GM18502 (cell line): ENCODE results near the gene RASGRF1.

Experiments
- ATAC-seq: cut with Tn5 transposase; IDR thresholded peaks from one replicate; pipeline ENCODE4 v1.9.1; 2021; ENCODE audit warnings: mild to moderate bottlenecking; ENCODE audit not compliant: unreplicated experiment, poor library complexity

The RASGRF1 gene

GRCh38 chr15:78923480-78924360 lies 166.9 kb downstream of the RASGRF1 start:
- no peak for ATAC-seq

GRCh38 chr15:78923015-78923414 lies 167.6 kb downstream of the RASGRF1 start:
- no peak for ATAC-seq

DNA sequence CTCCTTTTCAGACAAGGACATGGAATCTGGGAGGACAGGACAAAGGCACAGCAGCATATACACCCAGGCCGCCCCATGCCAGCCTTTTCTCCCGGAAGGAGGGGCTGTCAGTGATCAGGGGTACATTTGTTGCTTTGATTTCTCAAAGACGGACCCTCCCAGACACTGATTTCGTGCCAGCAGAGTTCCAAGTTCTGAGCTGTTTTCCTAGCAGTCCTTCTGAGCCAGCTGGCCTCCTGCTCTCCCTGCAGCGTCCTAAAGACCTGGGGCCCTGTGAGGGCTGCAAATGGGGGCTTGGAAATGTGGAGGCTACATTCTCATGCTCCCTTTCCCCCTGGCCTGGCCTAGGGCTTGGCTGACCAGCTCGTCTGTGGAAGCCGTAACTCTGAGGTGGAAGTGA lies 168.1 kb downstream of the RASGRF1 start:
- ATAC-seq = no peak

GRCh38 chr15:78921940-78922339 lies 168.6 kb downstream of the RASGRF1 start:
- ATAC-seq = no peak

DNA sequence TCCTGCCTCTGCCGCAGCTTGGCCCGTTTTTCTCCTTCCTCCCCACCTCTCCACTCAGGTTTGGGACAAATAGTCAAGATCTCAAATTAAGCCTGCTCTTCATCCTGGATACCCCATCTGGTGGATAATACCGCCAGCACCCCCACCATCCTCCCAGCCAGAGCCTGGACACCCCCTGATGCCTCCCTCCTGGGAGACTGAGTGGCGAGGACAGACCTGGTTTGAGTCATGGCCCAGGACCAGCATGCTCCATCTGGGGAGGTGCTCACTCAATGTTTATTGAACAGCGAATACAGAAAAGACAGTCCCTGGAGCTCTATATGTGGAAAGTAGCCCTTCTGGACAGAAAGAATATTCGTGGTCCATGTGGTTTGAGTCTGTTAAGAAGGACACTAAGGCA lies 169.1 kb downstream of the RASGRF1 start:
- ATAC-seq = no peak

DNA sequence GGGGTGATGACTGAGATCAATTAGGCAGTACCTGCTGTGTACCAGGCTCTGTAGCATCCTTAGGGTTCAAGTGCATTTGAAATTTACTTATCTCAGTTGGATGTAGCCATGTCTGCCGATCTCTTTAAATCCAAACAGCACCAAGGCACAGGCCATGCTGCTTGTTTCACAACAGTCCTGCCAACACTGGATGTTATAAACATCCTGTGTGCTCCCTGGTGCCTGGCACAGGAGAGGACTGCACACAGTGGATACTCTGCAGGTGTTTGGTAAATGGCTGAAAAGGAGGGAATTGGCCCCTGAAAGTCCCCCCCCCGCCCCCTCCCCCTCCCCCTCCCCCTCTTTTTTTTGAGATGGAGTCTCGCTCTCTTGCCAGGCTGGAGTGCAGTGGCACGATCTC lies 172.7 kb downstream of the RASGRF1 start:
- no peak for ATAC-seq

GRCh38 chr15:78916088-78916487 lies 174.5 kb downstream of the RASGRF1 start:
- ATAC-seq = no peak

DNA sequence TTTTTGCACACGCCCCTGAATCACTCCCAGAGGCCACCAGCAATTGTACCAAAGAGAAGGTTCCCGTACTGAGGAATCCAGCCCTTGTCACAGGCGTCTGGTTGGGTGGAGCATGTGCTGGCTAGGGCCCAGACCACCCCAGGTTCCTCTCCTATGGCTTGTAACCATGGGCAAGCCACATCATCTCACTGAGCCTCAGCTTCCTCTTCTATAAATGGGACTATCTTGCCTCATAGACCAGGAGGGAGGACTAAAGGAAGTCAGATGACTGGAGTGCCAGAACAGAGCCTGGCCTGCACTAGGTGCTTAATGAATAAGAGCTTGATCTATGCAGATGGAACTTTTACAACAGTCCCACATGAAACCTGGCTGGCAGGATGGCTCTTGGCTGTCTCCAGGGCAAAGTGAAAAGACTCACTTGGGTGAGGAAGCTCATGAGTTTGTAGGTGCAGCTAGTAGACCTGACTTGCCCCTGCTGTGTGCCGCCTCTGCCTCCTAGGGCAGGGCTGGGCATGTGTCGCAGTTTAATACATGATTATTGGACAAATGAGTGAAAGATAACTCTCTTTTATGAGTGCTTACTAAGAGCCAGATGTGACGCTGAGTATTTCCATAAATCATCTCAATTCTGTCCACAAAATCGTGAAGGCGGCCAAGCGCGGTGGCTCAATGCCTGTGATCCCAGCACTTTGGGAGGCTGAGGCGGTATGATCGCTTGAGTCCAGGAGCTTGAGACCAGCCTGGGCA lies 175.1 kb downstream of the RASGRF1 start:
- ATAC-seq = no peak

DNA sequence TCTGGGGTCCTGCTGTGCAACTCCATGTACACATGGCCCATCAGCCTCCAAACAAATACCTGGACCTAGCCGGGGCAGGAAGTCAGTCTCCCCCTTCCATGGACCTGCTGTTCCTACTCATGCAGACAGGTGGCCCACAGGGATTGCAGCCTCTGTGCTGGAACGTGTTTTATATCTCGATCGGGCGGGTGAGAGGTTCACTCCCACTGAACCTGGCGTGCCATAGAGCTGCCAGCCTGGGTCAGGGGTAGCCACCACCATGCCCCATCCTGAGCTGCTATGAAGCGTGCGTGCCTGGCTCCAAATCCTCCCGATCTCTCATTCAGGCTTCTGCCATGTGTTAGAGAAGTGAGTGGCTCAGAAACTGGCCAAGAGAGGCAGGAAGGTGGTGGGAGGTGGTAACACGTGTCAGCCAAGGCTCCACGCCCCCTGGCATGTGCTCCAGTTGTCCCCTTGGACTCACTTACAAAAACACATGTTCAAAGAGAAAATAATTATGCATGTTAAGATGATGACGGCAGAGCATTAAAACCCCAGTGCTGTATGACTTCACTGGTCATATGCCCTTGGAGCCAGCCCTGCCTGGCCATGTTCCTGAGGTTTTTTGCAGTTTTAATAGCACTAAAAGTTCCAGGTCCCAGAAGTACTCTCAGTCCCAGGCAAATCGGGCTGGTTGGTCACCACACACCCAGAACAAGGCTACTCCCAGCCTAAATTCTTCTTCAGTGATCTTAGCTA lies 176.4 kb downstream of the RASGRF1 start:
- ATAC-seq = no peak

DNA sequence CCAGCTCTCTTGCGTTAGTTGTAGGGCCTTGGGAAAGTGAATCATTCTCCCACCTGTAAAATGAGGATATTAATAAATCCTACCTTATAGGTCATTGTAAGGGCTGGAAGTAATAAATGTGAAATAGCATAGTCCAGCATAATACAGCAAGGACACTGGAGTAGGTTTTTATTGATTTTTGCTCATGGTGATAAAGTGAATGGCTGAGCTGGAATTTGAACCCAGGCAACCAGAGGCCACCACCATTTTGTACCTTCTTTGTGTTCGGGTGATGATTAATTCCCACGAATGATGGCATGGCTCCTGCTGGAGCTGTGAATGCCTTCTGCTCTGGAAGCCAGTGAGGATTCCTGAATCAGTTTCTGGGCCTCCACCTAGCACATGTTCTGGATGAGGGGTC lies 177.6 kb downstream of the RASGRF1 start:
- ATAC-seq = no peak

DNA sequence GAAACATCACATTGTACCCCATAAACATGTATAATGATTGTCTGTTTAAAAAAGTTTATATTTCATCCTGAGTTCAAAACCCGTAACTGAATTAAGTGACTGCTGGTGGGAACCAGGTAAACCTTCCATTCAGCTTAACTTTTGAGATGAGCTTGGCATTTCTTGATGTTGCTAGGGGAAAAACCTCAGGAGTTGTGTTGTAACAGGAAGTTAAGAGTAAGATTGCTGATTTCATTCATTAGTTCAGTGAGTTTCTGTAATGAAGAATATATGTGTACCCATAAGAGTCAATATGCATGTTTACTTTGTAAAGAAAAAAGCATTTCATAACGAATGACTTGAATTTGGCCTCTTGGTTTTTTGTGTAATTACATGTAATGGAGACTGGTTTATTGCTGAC lies 178.3 kb downstream of the RASGRF1 start:
- no peak for ATAC-seq

GRCh38 chr15:78910271-78910670 lies 180.3 kb downstream of the RASGRF1 start:
- no peak for ATAC-seq
